HG03342 (cell line): ENCODE data around the gene LANCL3.

Experiments used
- ATAC-seq: cut with Tn5 transposase; IDR thresholded peaks from one replicate; pipeline ENCODE4 v1.9.1; 2021; ENCODE audit warnings: mild to moderate bottlenecking, moderate library complexity; ENCODE audit not compliant: unreplicated experiment

The LANCL3 gene

GRCh38 chrX:37678574-37678973 is 107.1 kb downstream of the LANCL3 start:
- ATAC-seq = no peak

- no peak for ATAC-seq
These were observed 107.8 kb downstream of the LANCL3 start for GRCh38 chrX:37679230-37679629.

- no peak for ATAC-seq
These were observed 108.4 kb downstream of the LANCL3 start for GRCh38 chrX:37679888-37680287.

- ATAC-seq = no peak
These were observed 113.0 kb downstream of the LANCL3 start for GRCh38 chrX:37684426-37684825.

GRCh38 chrX:37684973-37685372 is 113.5 kb downstream of the LANCL3 start:
- no peak for ATAC-seq

GRCh38 chrX:37685381-37686359 is 114.2 kb downstream of the LANCL3 start, which contains the start of gene XK:
TSS of gene XK (plus strand) at chrX:37685791. CDS start at chrX:37685962, 171 bp downstream.
- ATAC-seq = peak; percentile 55

GRCh38 chrX:37686369-37686995 is 115.0 kb downstream of the LANCL3 start:
- no peak for ATAC-seq

GRCh38 chrX:37686996-37687395 is 115.5 kb downstream of the LANCL3 start:
- ATAC-seq = no peak

GRCh38 chrX:37690119-37690518 is 118.7 kb downstream of the LANCL3 start:
- no peak for ATAC-seq

GRCh38 chrX:37692918-37693317 is 121.5 kb downstream of the LANCL3 start:
- no peak for ATAC-seq

- no peak for ATAC-seq
These were observed 125.8 kb downstream of the LANCL3 start for GRCh38 chrX:37697169-37697760.

- ATAC-seq = no peak
These were observed 130.1 kb downstream of the LANCL3 start for GRCh38 chrX:37701588-37701987.

GRCh38 chrX:37711991-37712390 is 140.5 kb downstream of the LANCL3 start:
- no peak for ATAC-seq

GRCh38 chrX:37712458-37712857 is 141.0 kb downstream of the LANCL3 start:
- no peak for ATAC-seq

GRCh38 chrX:37714479-37714878 is 143.0 kb downstream of the LANCL3 start:
- no peak for ATAC-seq

- ATAC-seq = no peak
These were observed 145.1 kb downstream of the LANCL3 start for GRCh38 chrX:37716602-37717001.

GRCh38 chrX:37717708-37718107 is 146.2 kb downstream of the LANCL3 start:
- ATAC-seq = no peak

- ATAC-seq = no peak
These were observed 151.1 kb downstream of the LANCL3 start for GRCh38 chrX:37722595-37722994.

- no peak for ATAC-seq
These were observed 154.9 kb downstream of the LANCL3 start for GRCh38 chrX:37726346-37726745.
